Prostate gland (tissue), 2 donors: ENCODE data around the gene COX7C.

Source experiments
- CTCF ChIP-seq, 4 experiments: fragments of 200-600 bp in 2 of 4; fragments of 450-650 bp in 2 of 4; sonication (generic) in 2 of 4; IDR thresholded peaks; 1 replicate in 3 of 4; 2 replicates in 1 of 4; pipeline ENCODE4 v1.5.1; 2016 to 2019; ENCODE audit warnings: antibody characterized with exemption in 4 of 4, mild to moderate bottlenecking in 2 of 4, moderate library complexity in 2 of 4
- POLR2A ChIP-seq: fragments of 450-650 bp; IDR thresholded peaks from one replicate; pipeline ENCODE4 v1.6.1; 2016; ENCODE audit warnings: antibody characterized with exemption, mild to moderate bottlenecking
- POLR2AphosphoS5 ChIP-seq: sonication (generic); formaldehyde crosslinking; IDR thresholded peaks from one replicate; pipeline ENCODE4 v1.6.1; 2017; ENCODE audit warnings: antibody characterized with exemption

- TF ChIP-seq POLR2A (no peak), CTCF (IDR thresholded peaks at IDR 0.05) (no peak), POLR2AphosphoS5 (no peak)
These were observed 28.9 kb downstream of the COX7C start for GRCh38 chr5:86646671-86647070.
